Measurements from ENCODE around the gene TIGD7. TPM values are rescaled to one million over a fixed set of nuclear protein-coding genes. Genes with fewer than 3 reads are reported as not detected.

The TIGD7 gene
- total RNA-seq, 1 experiment from 2014 or later = 0.49 TPM

- ATAC-seq (no peak), DNase-seq (ENCODE audit: low read depth, low spot score) (no peak)
- no peaks in the 10 kb centered on the region for H4K20me1 ChIP-seq (ENCODE audit: insufficient read depth)
- ChIA-PET RAD21 (ENCODE audit: low non-redundant PET in 1 of 2, low total read pairs in 2 of 2, uncharacterized antibody in 2 of 2, unreplicated experiment in 2 of 2) (no interaction called here), POLR2A (no interaction called here), CTCF (no interaction called here)
- TSS peak; percentile 32 for BruUV-seq (replicated peaks)
- no peak overlapping the region for H3K4me3 ChIP-seq (replicated peaks in 1 of 2; ENCODE audit: low read depth in 1 of 2, low read length in 2 of 2)
- TF ChIP-seq ATF3 (IDR thresholded peaks at IDR 0.05) (no peak), CTCF (IDR thresholded peaks at IDR 0.05 in 2 of 3, conservative IDR thresholded peaks at IDR 0.05 in 1 of 3; ENCODE audit: borderline replicate concordance in 1 of 3, insufficient read depth in 1 of 3, low read depth in 2 of 3, low read length in 2 of 3) (no peak), SIN3A (IDR thresholded peaks at IDR 0.05; ENCODE audit: low read depth) (no peak), CEBPB (IDR thresholded peaks at IDR 0.05; ENCODE audit: low read depth) (no peak), CBX3 (IDR thresholded peaks at IDR 0.05; ENCODE audit: low read depth) (peak; percentile 76; the same call in 1 of the 2 replicates), ELF1 (IDR thresholded peaks at IDR 0.05; ENCODE audit: borderline replicate concordance, low read depth) (no peak)
- H3K4me1 ChIP-seq (ENCODE audit: control insufficient read depth in 1 of 2, insufficient read depth in 2 of 2, low read length in 2 of 2) = 0 out of 4 replicates have a peak, but pooled peaks cover 0 to 3% of the 10 kb centered on the region in 2 experiments
- H2AFZ ChIP-seq (ENCODE audit: low read depth, low read length, poor library complexity, severe bottlenecking) = no peak overlapping the region
- intact Hi-C loops (cut with micrococcal nuclease) = no loop called here
- no peaks in the 10 kb centered on the region for H3K79me2 ChIP-seq (ENCODE audit: insufficient read depth, low read length)
- no peaks in the 10 kb centered on the region for H3K27me3 ChIP-seq (ENCODE audit: insufficient read depth, low read length)
- no peak overlapping the region for H3K27ac ChIP-seq (ENCODE audit: low read depth, low read length)
- H3K9ac ChIP-seq (ENCODE audit: low read length) = no peak overlapping the region
- H3K9me3 ChIP-seq (ENCODE audit: control insufficient read depth in 1 of 2, insufficient read depth in 1 of 2, low read depth in 1 of 2, low read length in 2 of 2) = peaks cover 23 to 34% of the 10 kb centered on the region in 2 experiments; a peak in 3 of 4 replicates
- H3K9me2 ChIP-seq (ENCODE audit: insufficient read depth) = no peaks in the 10 kb centered on the region
- H3K4me2 ChIP-seq (ENCODE audit: low read length) = no peak overlapping the region
- peaks cover 0 to 21% of the 10 kb centered on the region in 2 experiments; a peak in 2 of 4 replicates for H3K36me3 ChIP-seq (ENCODE audit: control insufficient read depth in 1 of 2, insufficient read depth in 2 of 2, low read length in 2 of 2)
Observed at GRCh38 chr16:3317315-3317999, 12.2 kb upstream of the TIGD7 start.

GRCh38 chr16:3311496-3311895 lies 6.3 kb upstream of the TIGD7 start:
- RAD21 ChIA-PET (ENCODE audit: low non-redundant PET in 1 of 2, low total read pairs in 2 of 2, uncharacterized antibody in 2 of 2, unreplicated experiment in 2 of 2) = no interaction called here
- POLR2A ChIA-PET = no interaction called here
- peaks cover 9 to 12% of the 10 kb centered on the region in 2 experiments; a peak in 3 of 4 replicates for H3K9me3 ChIP-seq (ENCODE audit: control insufficient read depth in 1 of 2, insufficient read depth in 1 of 2, low read depth in 1 of 2, low read length in 2 of 2)
- H4K20me1 ChIP-seq (ENCODE audit: insufficient read depth) = no peaks in the 10 kb centered on the region
- H3K9ac ChIP-seq (ENCODE audit: low read length) = no peak overlapping the region
- no peak overlapping the region for H3K27ac ChIP-seq (ENCODE audit: low read depth, low read length)
- no peak overlapping the region for H3K4me3 ChIP-seq (replicated peaks in 1 of 2; ENCODE audit: low read depth in 1 of 2, low read length in 2 of 2)
- no peaks in the 10 kb centered on the region for H3K9me2 ChIP-seq (ENCODE audit: insufficient read depth)
- no peak overlapping the region for H3K4me2 ChIP-seq (ENCODE audit: low read length)
- ATAC-seq (no peak), DNase-seq (ENCODE audit: low read depth, low spot score) (no peak)
- H3K27me3 ChIP-seq (ENCODE audit: insufficient read depth, low read length) = no peaks in the 10 kb centered on the region
- H3K79me2 ChIP-seq (ENCODE audit: insufficient read depth, low read length) = no peaks in the 10 kb centered on the region
- no peak overlapping the region for H2AFZ ChIP-seq (ENCODE audit: low read depth, low read length, poor library complexity, severe bottlenecking)
- intact Hi-C loops (cut with micrococcal nuclease) = no loop called here
- no peaks in the 10 kb centered on the region for H3K4me1 ChIP-seq (ENCODE audit: control insufficient read depth in 1 of 2, insufficient read depth in 2 of 2, low read length in 2 of 2)
- CTCF ChIA-PET = no interaction called here
- BruUV-seq (replicated peaks) = no TSS peak
- H3K36me3 ChIP-seq (ENCODE audit: control insufficient read depth in 1 of 2, insufficient read depth in 2 of 2, low read length in 2 of 2) = peaks cover 0 to 18% of the 10 kb centered on the region in 2 experiments; a peak in 1 of 4 replicates
- TF ChIP-seq ELF1 (IDR thresholded peaks at IDR 0.05; ENCODE audit: borderline replicate concordance, low read depth) (no peak), ZNF274 (IDR thresholded peaks at IDR 0.05; ENCODE audit: low read depth, low read length) (no peak), TCF7L2 (IDR thresholded peaks at IDR 0.05; ENCODE audit: borderline replicate concordance, extremely low read depth, insufficient read depth, insufficient read length) (no peak), POLR2AphosphoS5 (IDR thresholded peaks at IDR 0.05; ENCODE audit: low read depth, low read length) (no peak), REST (IDR thresholded peaks at IDR 0.05; ENCODE audit: low read depth) (no peak), MAX (IDR thresholded peaks at IDR 0.05) (no peak), FOSL1 (IDR thresholded peaks at IDR 0.05; ENCODE audit: low read depth) (no peak), SRF (IDR thresholded peaks at IDR 0.05; ENCODE audit: low read depth) (no peak), CEBPB (IDR thresholded peaks at IDR 0.05; ENCODE audit: low read depth) (no peak), JUND (IDR thresholded peaks at IDR 0.05) (no peak), ZFX (IDR thresholded peaks at IDR 0.05) (no peak)

All from HCT116 (cell line).